Lower leg skin (tissue), 4 donors: ENCODE results near the gene GH1. TPM values are rescaled to one million over a fixed set of nuclear protein-coding genes. Genes with fewer than 3 reads are reported as not detected.

Experiments
- DNase-seq, 2 donors: peaks; one replicate each; pipeline ENCODE4 v3.0.0-alpha.2; 2019; ENCODE audit warnings: low spot score in 2 of 2
- H3K4me3 ChIP-seq: fragments of 200-600 bp; sonication (generic); 2 replicates; pipeline ENCODE4 v1.5.1; 2017; ENCODE audit warnings: mild to moderate bottlenecking, low read depth; ENCODE audit not compliant: poor library complexity, severe bottlenecking
- POLR2A ChIP-seq, 2 donors: fragments of 450-650 bp; IDR thresholded peaks; one replicate each; pipeline ENCODE4 v1.6.1; 2016 to 2017; ENCODE audit warnings: antibody characterized with exemption in 2 of 2, mild to moderate bottlenecking in 1 of 2, moderate library complexity in 1 of 2
- WGBS, 2 donors: methylation state at CpG; one replicate each; pipeline ENCODE4 v1.1.5; 2018; 5-methylcytosine and 5-hydroxymethylcytosine counted together
- intact Hi-C: fragments of 100-400 bp; cut with DNase I; formaldehyde crosslinking; loops from one replicate; pipeline ENCODE4 v1.15.0; 2023; ENCODE audit warnings: low total_unique reads
- total RNA-seq, 4 donors: library from RNA; depleted of rRNA; stranded (reverse); fragments of >200 nt; gene quantifications; one replicate each; pipeline ENCODE4 v1.1.0, GENCODE V29; 2016
- TF ChIP-seq, protein P1 (sequence below), 3 donors: fragments of 450-650 bp; IDR thresholded peaks; one replicate each; pipeline ENCODE4 v1.5.1; 2016; ENCODE audit warnings: antibody characterized with exemption in 3 of 3, mild to moderate bottlenecking in 3 of 3, moderate library complexity in 2 of 3

GH1 gene
- total RNA-seq, 4 donors from 2014 or later, result not detected

DNA sequence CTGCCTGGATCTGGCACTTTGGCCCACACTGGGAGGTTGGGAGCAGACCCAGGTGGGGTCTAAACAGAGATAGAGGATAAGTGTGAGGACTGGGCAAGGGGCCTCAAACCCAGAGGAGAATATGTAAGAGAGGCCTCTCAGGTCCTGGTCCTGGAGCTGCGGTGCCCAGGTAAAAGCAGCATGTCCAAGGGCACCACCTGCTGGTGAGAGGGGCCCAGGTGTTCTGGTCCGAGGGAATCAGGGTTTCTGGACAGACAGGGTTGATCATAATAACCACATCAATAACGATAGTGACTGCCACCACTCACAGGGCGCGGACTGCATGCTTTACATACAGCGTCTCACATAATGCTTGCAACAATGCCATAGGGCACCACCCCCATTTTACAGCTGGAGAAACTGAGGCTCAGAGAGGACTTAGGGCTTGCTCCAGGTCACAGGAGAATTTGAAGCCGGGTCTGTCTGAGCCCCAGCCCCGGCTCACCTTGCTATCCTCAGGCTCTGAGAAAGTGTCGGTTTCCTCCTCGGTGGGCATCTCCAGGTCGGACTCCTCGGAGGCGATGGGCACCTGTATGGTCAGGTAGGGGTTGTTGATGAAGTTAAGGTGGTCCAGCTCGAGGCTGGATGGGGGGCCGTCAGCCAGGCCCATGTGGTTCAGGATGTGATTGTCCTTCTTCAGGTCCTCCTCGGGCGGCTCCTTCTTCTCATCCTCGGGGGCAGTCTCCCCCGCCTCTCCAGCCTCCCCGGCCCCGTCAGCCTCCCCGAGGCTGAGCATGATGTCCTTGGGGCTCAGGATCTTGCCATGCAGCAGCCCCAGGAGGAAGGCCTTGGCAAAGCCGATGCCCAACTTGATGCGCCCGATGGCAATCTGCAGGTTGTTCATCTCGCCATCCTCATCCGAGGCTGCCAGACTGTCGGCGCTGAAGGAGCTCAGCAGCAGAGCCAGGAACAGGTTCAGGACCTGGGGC lies 32.6 kb upstream of the GH1 start:
- no peak overlapping the region for H3K4me3 ChIP-seq
- DNase-seq, result no peak
- TF ChIP-seq POLR2A (IDR thresholded peaks at IDR 0.05), result no peak
- TF ChIP-seq, protein P1, sequence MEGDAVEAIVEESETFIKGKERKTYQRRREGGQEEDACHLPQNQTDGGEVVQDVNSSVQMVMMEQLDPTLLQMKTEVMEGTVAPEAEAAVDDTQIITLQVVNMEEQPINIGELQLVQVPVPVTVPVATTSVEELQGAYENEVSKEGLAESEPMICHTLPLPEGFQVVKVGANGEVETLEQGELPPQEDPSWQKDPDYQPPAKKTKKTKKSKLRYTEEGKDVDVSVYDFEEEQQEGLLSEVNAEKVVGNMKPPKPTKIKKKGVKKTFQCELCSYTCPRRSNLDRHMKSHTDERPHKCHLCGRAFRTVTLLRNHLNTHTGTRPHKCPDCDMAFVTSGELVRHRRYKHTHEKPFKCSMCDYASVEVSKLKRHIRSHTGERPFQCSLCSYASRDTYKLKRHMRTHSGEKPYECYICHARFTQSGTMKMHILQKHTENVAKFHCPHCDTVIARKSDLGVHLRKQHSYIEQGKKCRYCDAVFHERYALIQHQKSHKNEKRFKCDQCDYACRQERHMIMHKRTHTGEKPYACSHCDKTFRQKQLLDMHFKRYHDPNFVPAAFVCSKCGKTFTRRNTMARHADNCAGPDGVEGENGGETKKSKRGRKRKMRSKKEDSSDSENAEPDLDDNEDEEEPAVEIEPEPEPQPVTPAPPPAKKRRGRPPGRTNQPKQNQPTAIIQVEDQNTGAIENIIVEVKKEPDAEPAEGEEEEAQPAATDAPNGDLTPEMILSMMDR (IDR thresholded peaks at IDR 0.05), result no peak
- 80 to 91% methylated on average over 21 to 29 of the region's 29 CpGs for WGBS, 2 donors
- intact Hi-C loops, result no loop called here

DNA sequence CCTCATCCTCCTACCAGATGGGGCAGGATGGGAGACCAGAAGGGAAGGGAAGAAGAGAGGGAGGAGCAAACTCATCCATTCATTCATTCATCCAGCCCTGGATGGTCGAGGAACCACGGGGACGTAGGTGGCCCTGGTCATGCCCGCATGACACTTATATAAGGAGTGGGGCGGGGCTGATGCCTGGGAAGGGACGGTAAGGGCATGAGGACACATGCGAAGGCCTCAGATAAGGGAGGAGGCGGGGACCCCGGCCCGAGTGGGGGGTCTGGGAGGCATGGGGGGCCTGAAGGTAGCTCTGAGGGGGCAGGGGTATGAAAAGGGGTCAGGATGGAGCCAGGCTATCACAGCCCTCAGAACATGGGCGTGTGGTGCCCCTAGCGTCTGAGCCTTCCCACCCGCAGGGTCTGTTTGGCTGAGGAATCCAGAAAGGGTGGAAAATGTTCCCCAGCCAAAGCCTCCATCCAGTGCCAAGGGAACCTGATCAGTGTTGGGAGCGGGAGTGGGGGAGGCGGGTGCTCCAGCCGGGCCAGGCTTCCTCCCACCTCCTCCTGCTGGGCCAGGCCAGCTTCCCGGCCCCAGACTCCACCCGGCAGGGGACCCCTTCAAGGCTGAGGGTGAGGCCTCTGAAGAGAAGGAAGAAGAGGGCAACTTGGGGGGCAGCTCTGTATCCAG lies 31.1 kb upstream of the GH1 start:
- H3K4me3 ChIP-seq, result no peak overlapping the region
- intact Hi-C loops, result no loop called here
- no peak for TF ChIP-seq POLR2A (IDR thresholded peaks at IDR 0.05)
- TF ChIP-seq, protein P1 (IDR thresholded peaks at IDR 0.05), result no peak
- 66 to 70% methylated on average over 18 of the region's 18 CpGs for WGBS, 2 donors
- no peak for DNase-seq

DNA sequence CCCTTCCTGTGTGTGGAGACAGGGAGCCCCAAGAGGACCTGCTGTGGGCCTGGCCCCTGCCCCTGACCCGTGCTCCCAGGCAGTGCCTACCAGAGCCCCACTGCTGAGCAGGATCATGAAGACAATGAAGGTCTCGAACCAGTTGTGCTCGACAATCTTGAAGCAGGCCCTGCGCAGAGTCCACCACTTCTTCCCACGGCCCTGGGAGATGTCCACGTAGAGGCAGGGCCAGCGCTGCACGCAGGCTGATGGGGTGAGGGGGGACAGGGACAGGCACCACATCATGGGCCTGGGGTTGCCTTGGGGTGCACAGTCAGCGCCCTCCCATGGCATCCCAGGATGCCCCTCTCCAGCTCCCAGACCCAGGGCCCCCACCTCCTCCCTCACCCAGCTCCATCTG lies 29.9 kb upstream of the GH1 start:
- DNase-seq, result no peak
- 89% methylated on average over 9 of the region's 9 CpGs; no CpG with 5 or more reads in 1 of the 2 donors for WGBS, 2 donors

DNA sequence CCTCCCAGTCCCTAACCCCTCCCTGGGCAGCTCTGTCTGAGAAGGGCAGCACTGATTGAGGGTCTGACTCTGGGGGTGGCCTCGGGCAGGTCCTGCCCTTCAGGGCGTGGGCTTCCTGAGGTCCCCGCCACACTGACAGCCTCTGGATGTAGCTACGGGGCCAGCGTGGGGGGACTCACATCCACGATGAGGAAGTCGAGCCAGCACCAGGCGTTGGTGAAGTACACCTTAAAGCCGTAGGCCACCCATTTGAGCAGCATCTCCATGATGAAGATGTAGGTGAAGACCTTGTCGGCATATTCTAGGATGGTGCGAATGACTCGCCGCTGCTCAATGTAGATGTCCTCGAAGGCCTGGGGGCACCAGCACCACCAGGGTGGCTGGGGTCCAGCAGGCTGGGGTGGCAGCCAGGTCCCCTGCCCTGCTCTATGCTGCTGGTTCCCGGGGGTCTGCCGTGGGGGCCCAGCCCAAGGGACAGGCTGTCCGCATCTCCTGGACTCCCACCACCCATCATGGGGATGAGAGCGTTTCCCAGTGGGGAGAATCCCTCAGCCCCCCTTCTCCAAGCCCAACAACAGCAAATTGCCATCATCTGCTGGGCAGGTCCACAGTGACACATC lies 29.2 kb upstream of the GH1 start:
- no peak for DNase-seq
- no peak overlapping the region for H3K4me3 ChIP-seq
- TF ChIP-seq, protein P1 (IDR thresholded peaks at IDR 0.05), result no peak
- no peak for TF ChIP-seq POLR2A (IDR thresholded peaks at IDR 0.05)
- 79 to 85% methylated on average over 16 to 18 of the region's 18 CpGs for WGBS, 2 donors
- intact Hi-C loops, result no loop called here

More for the DNA sequence above, 29.9 kb upstream of the GH1 start:
- intact Hi-C loops, result no loop called here
- TF ChIP-seq POLR2A (IDR thresholded peaks at IDR 0.05), result no peak
- no peak overlapping the region for H3K4me3 ChIP-seq

DNA sequence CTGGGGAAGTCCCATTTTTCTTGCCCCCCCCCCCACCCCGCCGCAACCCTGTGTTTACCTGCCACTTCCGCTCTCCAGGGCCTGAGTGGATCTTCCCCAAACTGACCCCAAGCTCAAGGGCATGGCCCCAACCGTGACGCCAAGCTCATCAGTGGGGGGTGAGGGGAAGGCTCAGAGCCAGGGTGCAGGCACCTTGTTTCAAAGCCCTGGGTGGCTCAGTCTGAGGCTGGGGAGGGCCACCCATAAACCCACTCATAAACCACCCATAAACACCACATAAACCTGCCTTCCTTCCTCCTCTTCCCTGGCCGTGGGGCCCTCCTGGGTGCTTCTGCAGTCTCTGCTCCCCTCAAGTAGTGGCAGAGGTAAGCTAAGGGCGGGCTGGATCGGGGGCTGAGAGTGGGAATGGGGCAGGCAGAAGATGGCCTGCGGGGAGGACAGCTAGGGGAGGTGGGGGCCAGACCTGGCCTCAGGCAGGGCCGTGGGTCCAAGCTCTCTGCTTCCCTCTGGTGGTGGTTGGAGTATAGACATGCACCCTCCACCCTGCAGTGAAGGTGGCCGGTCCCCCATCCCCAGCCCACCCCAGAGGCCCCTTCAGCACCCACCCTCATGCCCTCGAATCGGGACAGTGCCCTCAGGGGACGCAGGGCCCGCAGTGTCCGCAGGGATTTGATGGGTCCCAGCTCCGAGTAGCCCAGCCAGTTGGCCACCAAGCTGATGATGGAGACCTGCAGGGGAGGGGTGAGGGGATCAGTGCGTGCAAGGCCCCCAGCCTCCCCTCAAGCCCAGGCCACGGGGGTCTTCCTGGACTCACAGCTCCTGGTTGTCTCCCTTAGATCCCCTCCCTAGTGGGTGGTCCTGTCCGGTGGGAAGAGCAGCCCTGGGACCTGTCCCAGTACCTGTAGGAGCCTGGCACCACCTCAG lies 28.1 kb upstream of the GH1 start:
- intact Hi-C loops, result no loop called here
- TF ChIP-seq, protein P1 (IDR thresholded peaks at IDR 0.05), result no peak
- TF ChIP-seq POLR2A (IDR thresholded peaks at IDR 0.05), result no peak
- no peak for DNase-seq
- WGBS, 2 donors, result 46 to 50% methylated on average over 12 to 18 of the region's 20 CpGs
- H3K4me3 ChIP-seq, result no peak overlapping the region
